Measurements from ENCODE around the gene FRRS1L.
A peak's percentile ranks its signal among the peaks of the same experiment; 100 is the strongest.

FRRS1L gene

DNA sequence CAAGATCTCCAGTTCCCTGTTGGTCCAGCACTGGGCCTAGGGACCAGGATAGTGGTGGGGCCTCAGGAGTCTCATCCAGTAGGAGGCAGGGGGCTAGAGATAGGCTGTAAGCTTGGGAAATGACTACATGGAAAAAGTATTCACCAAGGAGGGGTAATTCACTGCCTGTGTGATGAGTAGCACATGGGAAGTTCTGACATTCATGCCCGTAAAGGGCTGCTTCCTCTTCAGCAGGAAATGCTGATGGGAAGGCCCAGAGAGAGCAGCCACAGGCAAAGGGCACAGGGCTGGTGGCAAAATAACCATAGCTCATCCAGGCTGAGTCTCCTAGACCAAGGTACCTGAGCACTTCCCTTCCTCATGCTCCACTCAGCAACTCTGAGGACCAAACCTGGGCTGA, 23.1 kb upstream of the FRRS1L start:
- TF ChIP-seq CTCF (IDR thresholded peaks at IDR 0.05; ENCODE audit: low read depth, low read length, missing control alignments) = no peak
- H3K4me3 ChIP-seq (ENCODE audit: low read depth, low read length) = no peak overlapping the region
- no peak for DNase-seq (ENCODE audit: low read depth)

DNA sequence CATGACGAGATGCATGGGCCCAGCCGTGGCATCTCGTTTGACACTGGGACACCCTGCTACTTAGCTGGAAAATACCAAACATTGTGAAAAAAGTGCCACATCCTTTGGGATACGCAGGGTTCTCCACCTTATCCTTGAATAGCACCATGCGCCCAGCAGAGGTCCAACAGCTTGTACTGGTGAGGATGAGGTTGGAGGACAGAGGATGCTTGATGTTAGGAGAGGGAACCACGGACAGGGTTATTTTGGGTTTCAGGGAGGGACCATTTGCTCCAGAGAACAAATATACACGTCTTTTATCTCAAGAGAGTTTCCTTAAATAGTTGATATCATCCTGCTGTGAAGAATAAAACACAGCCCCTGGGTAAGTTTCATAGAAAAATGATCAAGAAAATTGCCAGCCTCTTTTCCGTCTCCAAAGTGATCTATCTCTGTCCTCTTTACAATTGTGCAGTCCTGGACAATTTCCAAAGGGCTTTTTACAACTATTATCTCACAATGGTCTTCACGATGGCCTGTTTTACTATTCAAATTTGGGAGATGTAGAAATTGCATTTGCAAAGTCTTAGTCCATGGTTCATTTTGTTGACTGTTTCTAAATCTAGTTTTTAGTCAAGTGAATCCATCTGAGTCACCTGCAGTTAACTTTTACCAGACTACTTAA, 19.9 kb upstream of the FRRS1L start:
- no peak overlapping the region for H3K4me3 ChIP-seq (ENCODE audit: low read depth, low read length)
- no peak for TF ChIP-seq CTCF (IDR thresholded peaks at IDR 0.05; ENCODE audit: low read depth, low read length, missing control alignments)
- DNase-seq (ENCODE audit: low read depth) = no peak

DNA sequence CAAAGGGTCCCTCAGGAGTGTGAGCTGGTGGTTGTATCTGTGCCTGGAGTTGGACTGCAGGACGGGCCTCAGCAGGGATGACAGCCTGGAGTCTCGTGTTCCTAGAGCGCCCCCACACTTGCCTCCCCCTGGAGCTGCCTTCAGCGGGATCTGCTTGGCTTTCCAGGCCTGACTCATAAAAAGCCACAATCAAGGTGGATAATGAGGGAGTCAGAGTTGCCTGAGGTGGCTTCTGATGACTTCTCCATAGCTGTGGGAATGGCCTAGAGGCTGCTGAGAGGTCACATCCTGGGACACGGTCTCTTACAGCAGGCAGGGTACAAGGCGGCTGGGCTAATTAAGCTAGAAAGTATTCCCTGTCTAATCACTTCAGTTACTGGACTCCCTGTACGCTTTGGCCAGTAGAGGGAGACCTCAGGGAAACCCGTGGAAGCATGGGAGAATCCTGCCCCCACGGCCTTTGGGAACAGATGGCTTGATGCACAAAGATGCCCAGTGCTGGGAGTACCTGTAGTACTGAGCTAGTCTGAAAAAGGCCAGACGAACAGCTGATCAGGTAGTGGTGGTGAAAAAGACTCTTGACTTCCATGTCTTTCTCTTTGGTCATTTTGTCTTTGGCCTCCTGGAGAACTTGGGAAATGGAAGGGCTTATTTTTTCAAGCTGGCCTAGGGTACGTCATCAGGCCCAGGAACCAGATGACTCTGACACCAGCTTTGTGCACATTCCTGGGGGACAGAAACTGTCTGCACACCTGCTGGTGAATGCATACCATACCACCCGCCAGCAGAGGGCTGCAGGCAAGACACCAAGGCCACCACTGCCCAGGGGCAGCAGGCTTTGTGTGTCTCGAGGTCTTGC, 16.1 kb upstream of the FRRS1L start:
- no peak overlapping the region for H3K4me3 ChIP-seq (ENCODE audit: low read depth, low read length)
- TF ChIP-seq CTCF (IDR thresholded peaks at IDR 0.05; ENCODE audit: low read depth, low read length, missing control alignments) = peak; percentile 69
- DNase-seq (ENCODE audit: low read depth) = peak; percentile 7

GRCh38 chr9:109182550-109182939, 15.5 kb upstream of the FRRS1L start:
- no peak for TF ChIP-seq CTCF (IDR thresholded peaks at IDR 0.05; ENCODE audit: low read depth, low read length, missing control alignments)
- H3K4me3 ChIP-seq (ENCODE audit: low read depth, low read length) = no peak overlapping the region
- DNase-seq (ENCODE audit: low read depth) = no peak

GRCh38 chr9:109181284-109181683, 14.2 kb upstream of the FRRS1L start:
- TF ChIP-seq CTCF (IDR thresholded peaks at IDR 0.05; ENCODE audit: low read depth, low read length, missing control alignments) = no peak
- no peak overlapping the region for H3K4me3 ChIP-seq (ENCODE audit: low read depth, low read length)
- peak; percentile 49 for DNase-seq (ENCODE audit: low read depth)

- no peak for TF ChIP-seq CTCF (IDR thresholded peaks at IDR 0.05; ENCODE audit: low read depth, low read length, missing control alignments)
- DNase-seq (ENCODE audit: low read depth) = no peak
- H3K4me3 ChIP-seq (ENCODE audit: low read depth, low read length) = no peak overlapping the region
Measured at GRCh38 chr9:109179801-109180523, 12.9 kb upstream of the FRRS1L start.
